GM18909 (cell line): ENCODE measurements around the gene SPEF1.

Source experiments
- ATAC-seq: cut with Tn5 transposase; IDR thresholded peaks from one replicate; pipeline ENCODE4 v1.9.1; 2021; ENCODE audit warnings: mild to moderate bottlenecking; ENCODE audit not compliant: unreplicated experiment, poor library complexity

Gene SPEF1

GRCh38 chr20:3734111-3734843, 47.0 kb downstream of the SPEF1 start:
- ATAC-seq = no peak

GRCh38 chr20:3733119-3733995, 47.9 kb downstream of the SPEF1 start:
- no peak for ATAC-seq

DNA sequence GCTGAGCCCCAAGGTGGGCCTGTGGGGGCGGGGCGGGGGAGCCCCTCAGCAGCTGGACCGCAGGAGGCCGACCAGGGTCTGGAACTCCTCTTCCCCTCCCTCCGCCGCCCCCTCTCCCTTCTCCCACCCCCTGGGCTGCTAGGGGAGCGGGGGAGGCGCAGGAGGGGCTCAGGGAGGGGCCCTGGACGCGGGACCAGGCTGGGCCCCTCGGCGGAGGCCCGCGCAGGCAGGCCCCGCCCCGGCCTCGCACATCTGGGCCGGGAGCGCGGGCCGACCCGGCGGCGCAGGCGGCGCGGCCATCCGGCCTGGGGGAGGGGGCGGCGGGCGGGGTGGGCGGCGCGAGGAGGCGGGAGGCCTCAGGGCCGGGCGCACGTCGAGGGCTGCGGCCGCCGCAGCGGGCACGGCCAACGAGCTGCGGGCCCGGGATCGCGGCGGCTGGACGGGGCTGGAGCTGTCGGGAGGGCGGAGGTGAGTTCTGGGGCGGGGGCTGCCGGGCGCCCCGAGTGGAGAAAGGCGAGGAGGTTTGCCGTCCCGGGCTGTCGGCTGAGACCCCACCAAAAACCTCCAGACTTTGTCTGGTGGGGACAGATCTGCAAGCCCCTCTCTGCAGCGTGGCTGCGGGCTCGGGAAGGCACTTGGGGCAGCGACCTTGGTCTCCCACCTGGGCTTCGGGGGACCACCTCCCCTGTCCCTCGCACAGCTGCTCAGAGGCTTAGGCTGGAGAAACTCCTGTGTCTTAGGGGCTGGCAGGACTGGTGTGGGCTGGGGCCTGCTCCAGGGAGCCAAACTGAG, 48.7 kb downstream of the SPEF1 start, which contains the start of gene HSPA12B:
Gene HSPA12B, plus strand, starts transcription at position 359 of the 792 bp plus-strand sequence. CDS start 5,990 bp downstream, outside the sequence.
- ATAC-seq = no peak

DNA sequence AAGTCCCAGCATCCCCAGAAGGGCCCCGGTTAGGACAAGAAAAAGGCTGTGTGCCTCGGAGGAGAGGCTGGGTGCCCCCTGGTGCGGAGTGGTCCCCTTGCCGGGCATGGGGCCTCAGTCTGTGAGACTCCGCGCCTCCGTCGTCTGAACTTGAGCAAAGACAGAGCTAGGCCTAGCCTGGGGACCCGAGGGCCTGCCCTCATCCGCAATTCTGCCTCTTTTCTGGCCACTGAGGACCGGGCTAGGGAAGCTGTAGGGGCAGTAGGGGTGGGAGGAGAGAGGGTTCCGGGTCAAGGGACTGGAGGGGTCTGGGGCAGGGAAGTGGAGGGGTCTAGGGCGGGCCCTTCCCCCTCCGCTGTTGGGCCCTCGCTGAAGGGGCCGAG, 49.3 kb downstream of the SPEF1 start:
- ATAC-seq = no peak

GRCh38 chr20:3730803-3731672, 50.2 kb downstream of the SPEF1 start:
- ATAC-seq = no peak

- no peak for ATAC-seq
Measured at GRCh38 chr20:3729811-3730540, 51.3 kb downstream of the SPEF1 start.

- no peak for ATAC-seq
Measured at GRCh38 chr20:3729378-3729777, 51.9 kb downstream of the SPEF1 start.

- ATAC-seq = no peak
Measured at GRCh38 chr20:3728876-3729275, 52.4 kb downstream of the SPEF1 start.

GRCh38 chr20:3728354-3728753, 52.9 kb downstream of the SPEF1 start:
- ATAC-seq = no peak
